Ascending aorta (tissue), 2 donors: ENCODE measurements around the gene TERB1. TPM values are rescaled to one million over a fixed set of nuclear protein-coding genes. Genes with fewer than 3 reads are reported as not detected.

ENCODE experiments used
- DNase-seq, 2 donors: peaks; one replicate each; pipeline ENCODE4 v3.0.0-alpha.2; 2019; ENCODE audit warnings: low spot score in 2 of 2
- H3K27ac ChIP-seq, 2 donors: fragments of 200-600 bp; sonication (generic); one replicate each; pipeline ENCODE4 v1.5.1; 2016 to 2017; ENCODE audit warnings: mild to moderate bottlenecking in 1 of 2
- H3K27me3 ChIP-seq: fragments of 200-600 bp; sonication (generic); one replicate; pipeline ENCODE4 v1.5.1; 2017
- H3K36me3 ChIP-seq, 2 donors: fragments of 200-600 bp; sonication (generic); one replicate each; pipeline ENCODE4 v1.5.1; 2016
- H3K4me1 ChIP-seq, 2 donors: fragments of 200-600 bp; sonication (generic); one replicate each; pipeline ENCODE4 v1.5.1; 2016 to 2017; ENCODE audit warnings: mild to moderate bottlenecking in 1 of 2
- H3K4me3 ChIP-seq, 2 donors: fragments of 200-600 bp; sonication (generic); one replicate each; pipeline ENCODE4 v1.5.1; 2016 to 2017; ENCODE audit warnings: mild to moderate bottlenecking in 1 of 2
- H3K9me3 ChIP-seq, 2 donors: fragments of 200-600 bp; sonication (generic); one replicate each; pipeline ENCODE4 v1.5.1; 2016
- CTCF ChIP-seq, 3 experiments: fragments of 200-600 bp in 2 of 3; fragments of 450-650 bp in 1 of 3; sonication (generic) in 2 of 3; IDR thresholded peaks; one replicate each; pipeline ENCODE4 v1.5.1; 2016 to 2019; ENCODE audit warnings: antibody characterized with exemption in 3 of 3, mild to moderate bottlenecking in 1 of 3, moderate library complexity in 1 of 3
- intact Hi-C: fragments of 100-400 bp; cut with DNase I; formaldehyde crosslinking; loops from one replicate; pipeline ENCODE4 v1.15.1; 2023
- total RNA-seq: library from RNA; depleted of rRNA; stranded (reverse); fragments of >200 nt; gene quantifications from one replicate; pipeline ENCODE4 v1.1.0, GENCODE V29; 2016

TERB1 gene
- total RNA-seq, 1 donor from 2014 or later: not detected

DNA sequence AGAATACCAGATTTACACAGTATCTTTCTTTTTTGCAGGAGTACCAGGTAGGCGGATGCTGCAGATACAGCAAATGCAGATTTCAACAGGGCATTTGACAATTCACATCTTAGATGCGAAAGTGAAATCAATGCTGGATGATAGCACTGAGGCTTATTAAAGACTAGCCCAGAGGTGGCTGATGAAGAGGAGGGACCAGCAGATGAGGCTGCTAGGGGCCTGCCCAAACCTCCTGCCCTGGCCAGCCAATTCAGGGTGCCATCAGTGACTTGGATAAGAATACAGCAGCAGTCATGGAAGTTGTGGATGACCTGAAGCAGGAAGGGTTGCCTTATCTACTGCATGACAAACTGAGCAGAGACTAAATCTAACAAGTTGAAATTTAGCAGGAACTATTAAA is 48.4 kb downstream of the TERB1 start:
- no peak for DNase-seq
- Histone ChIP-seq H3K4me1 (peaks cover 6 to 22% of the 10 kb centered on the region in 2 donors), H3K9me3 (no peaks in the 10 kb centered on the region), H3K27ac (no peak overlapping the region), H3K36me3 (peaks cover 6 to 10% of the 10 kb centered on the region in 2 donors), H3K27me3 (no peaks in the 10 kb centered on the region), H3K4me3 (no peak overlapping the region)
- intact Hi-C loops: loop anchor here (5.0 kb wide), 2 partner anchors 91 to 146 kb away; no protein-coding TSS in a partner anchor
- no peak for TF ChIP-seq CTCF (IDR thresholded peaks at IDR 0.05)

DNA sequence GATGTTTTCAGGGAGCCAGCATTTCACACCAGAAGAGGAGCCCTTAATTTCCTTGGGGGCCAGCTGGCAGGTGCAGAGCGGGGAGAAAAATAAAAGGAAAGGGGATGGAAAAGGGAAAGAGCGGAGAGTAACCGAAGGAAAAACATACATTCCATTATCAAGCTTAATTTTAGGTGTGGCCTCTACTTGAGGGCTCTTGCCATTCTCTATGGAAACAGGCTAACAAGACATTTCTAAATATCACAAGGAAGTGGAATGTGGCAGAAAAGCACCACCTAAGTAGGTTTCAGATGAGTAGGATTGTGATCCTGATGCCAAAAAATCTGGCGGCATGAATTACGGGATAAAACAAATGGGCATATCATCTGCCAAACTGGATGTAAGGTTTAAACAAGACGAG is 49.0 kb downstream of the TERB1 start:
- DNase-seq: no peak
- peaks cover 6 to 22% of the 10 kb centered on the region in 2 donors for H3K4me1 ChIP-seq
- no peaks in the 10 kb centered on the region for H3K27me3 ChIP-seq
- intact Hi-C loops: loop anchor here (5.0 kb wide), 2 partner anchors 90 to 145 kb away; no protein-coding TSS in a partner anchor
- peaks cover 10 to 11% of the 10 kb centered on the region in 2 donors for H3K36me3 ChIP-seq
- no peak for TF ChIP-seq CTCF (IDR thresholded peaks at IDR 0.05)
- H3K4me3 ChIP-seq: peak overlapping the region; percentile 82 to 87
- H3K9me3 ChIP-seq: no peaks in the 10 kb centered on the region
- H3K27ac ChIP-seq: no peak overlapping the region

DNA sequence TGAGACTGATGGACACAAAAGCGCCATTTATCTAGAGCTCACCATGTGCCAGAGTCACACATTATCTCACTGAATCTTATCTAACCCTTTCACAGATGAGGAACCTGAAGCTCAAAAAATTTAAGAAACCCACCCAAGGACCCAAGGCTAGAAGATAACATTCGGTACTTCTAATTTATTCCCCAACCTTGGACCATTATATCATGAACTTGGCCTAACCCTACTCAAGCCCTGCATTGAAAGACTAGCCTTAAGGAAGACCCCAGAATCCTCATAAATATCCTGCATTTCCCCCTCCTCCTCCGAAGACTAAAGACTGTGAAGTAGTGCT is 49.4 kb downstream of the TERB1 start:
- TF ChIP-seq CTCF (IDR thresholded peaks at IDR 0.05): no peak
- DNase-seq: no peak
- peak overlapping the region; percentile 82 to 83 for H3K27ac ChIP-seq
- intact Hi-C loops: loop anchor here (1.0 to 5.0 kb wide), 3 partner anchors 24 to 145 kb away; no protein-coding TSS in a partner anchor
- no peaks in the 10 kb centered on the region for H3K27me3 ChIP-seq
- H3K4me3 ChIP-seq: peak overlapping the region; percentile 82 to 87
- H3K9me3 ChIP-seq: no peaks in the 10 kb centered on the region
- H3K36me3 ChIP-seq: peaks cover 10 to 15% of the 10 kb centered on the region in 2 donors
- H3K4me1 ChIP-seq: peaks cover 6 to 22% of the 10 kb centered on the region in 2 donors

DNA sequence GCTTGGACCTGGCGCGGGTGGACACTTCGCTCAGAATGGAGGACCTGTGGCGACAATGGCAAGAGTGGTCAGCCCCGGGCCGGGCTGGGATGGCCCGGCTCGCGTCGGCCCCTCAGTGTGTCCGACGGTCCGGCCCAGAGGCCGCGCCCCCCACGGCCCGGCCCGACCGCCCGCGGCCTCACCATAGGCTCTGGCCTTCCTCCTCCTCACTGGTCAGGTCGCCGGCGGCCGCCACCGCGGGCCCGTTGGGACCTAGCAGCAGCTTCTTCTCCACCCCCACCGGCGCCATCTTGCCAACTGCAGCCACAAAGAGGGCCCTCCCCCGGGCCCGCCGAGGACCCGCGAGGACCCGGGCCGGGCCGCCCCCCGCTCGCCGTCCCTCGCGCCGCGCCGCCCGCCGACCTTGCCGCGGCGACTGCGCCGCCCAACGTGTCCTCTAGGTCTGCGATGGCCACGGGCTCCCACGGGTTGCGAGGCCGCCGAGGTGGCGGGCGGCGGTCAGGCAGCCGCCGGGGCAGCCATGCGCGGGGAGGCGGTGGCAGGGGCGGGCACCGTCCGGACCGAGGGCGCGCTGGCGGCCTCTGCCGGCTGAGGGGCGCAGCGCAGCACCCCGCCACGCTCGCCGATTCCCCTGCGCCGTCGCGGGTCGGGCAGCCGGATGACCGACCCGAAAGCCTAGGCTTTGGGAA is 49.9 kb downstream of the TERB1 start, which contains the start of gene DYNC1LI2:
TSS of gene DYNC1LI2 (minus strand) at position 307 of the 689 bp plus-strand sequence. CDS start at position 289, 18 bp downstream.
- Histone ChIP-seq H3K27ac (peak within 1 kb of the TSS; percentile 82 to 83), H3K9me3 (no peaks in the 10 kb centered on the region), H3K4me1 (peaks cover 6 to 22% of the 10 kb centered on the region in 2 donors), H3K4me3 (peak within 1 kb of the TSS; percentile 82 to 87), H3K36me3 (peaks cover 15 to 17% of the 10 kb centered on the region in 2 donors), H3K27me3 (no peaks in the 10 kb centered on the region)
- DNase-seq: peak in 1 of 2 donors; percentile 88
- TF ChIP-seq CTCF (IDR thresholded peaks at IDR 0.05): peak; percentile 62 to 97 (median 65)
- intact Hi-C loops: loop anchor here (1.0 to 5.0 kb wide), 3 partner anchors 23 to 144 kb away; no protein-coding TSS in a partner anchor

DNA sequence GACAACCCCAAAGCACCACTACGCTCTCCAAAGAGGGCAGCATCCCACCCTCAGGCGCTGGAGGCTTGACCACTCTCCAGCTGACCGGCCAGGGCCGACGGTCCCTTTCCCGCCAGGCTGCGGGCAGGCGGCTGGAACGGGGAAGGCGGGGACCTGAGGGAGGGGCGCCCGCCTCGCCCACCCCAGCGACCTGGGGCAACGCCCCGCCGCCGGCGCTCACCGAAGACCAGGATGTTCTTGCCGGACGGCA is 50.4 kb downstream of the TERB1 start:
- Histone ChIP-seq H3K9me3 (no peaks in the 10 kb centered on the region), H3K27ac (peak overlapping the region; percentile 82 to 83), H3K36me3 (peaks cover 17 to 20% of the 10 kb centered on the region in 2 donors), H3K4me1 (peaks cover 6 to 22% of the 10 kb centered on the region in 2 donors), H3K4me3 (peak overlapping the region; percentile 82 to 87), H3K27me3 (no peaks in the 10 kb centered on the region)
- no peak for TF ChIP-seq CTCF (IDR thresholded peaks at IDR 0.05)
- intact Hi-C loops: loop anchor here (1.0 to 5.0 kb wide), 3 partner anchors 23 to 144 kb away; no protein-coding TSS in a partner anchor
- no peak for DNase-seq
